Activated naive CD8-positive, alpha-beta T cell treated with anti-CD3 and anti-CD28 coated beads for 36 hours (primary cell): ENCODE data around the gene AFF2. TPM values are rescaled to one million over a fixed set of nuclear protein-coding genes. Genes with fewer than 3 reads are reported as not detected.

Source experiments
- DNase-seq: peaks from one replicate; pipeline ENCODE4 v3.0.0; 2021
- H3K27ac Mint-ChIP-seq: one replicate; pipeline ENCODE4 v1.8.0; 2022; ENCODE audit warnings: mild to moderate bottlenecking, moderate library complexity, mixed read lengths
- H3K27me3 Mint-ChIP-seq: one replicate; pipeline ENCODE4 v1.8.0; 2022; ENCODE audit warnings: mild to moderate bottlenecking, mixed read lengths
- H3K36me3 Mint-ChIP-seq: one replicate; pipeline ENCODE4 v1.8.0; 2021; ENCODE audit warnings: mild to moderate bottlenecking, mixed read lengths
- H3K4me1 Mint-ChIP-seq: one replicate; pipeline ENCODE4 v1.8.0; 2021; ENCODE audit warnings: mixed read lengths
- H3K4me3 Mint-ChIP-seq: one replicate; pipeline ENCODE4 v1.8.0; 2022; ENCODE audit warnings: mild to moderate bottlenecking, moderate library complexity, mixed read lengths
- H3K9me3 Mint-ChIP-seq: one replicate; pipeline ENCODE4 v1.8.0; 2022; ENCODE audit warnings: mixed read lengths
- total RNA-seq, 2 experiments: library from RNA; stranded (reverse); gene quantifications; one replicate each; pipeline ENCODE4 v1.2.3, GENCODE V29; 2021

Gene AFF2
- total RNA-seq, 2 experiments from 2014 or later: 1.4 to 1.7 TPM

GRCh38 chrX:148555101-148555500, 54.7 kb downstream of the AFF2 start:
- DNase-seq: no peak
- Mint-ChIP-seq H3K9me3 (no peaks in the 10 kb centered on the region), H3K4me3 (no peak overlapping the region), H3K27me3 (no peaks in the 10 kb centered on the region), H3K27ac (no peak overlapping the region), H3K36me3 (no peaks in the 10 kb centered on the region), H3K4me1 (peaks cover 6% of the 10 kb centered on the region)

GRCh38 chrX:148555571-148556243, 55.3 kb downstream of the AFF2 start:
- Mint-ChIP-seq H3K36me3 (peaks cover 1% of the 10 kb centered on the region), H3K4me1 (peaks cover 6% of the 10 kb centered on the region), H3K27me3 (no peaks in the 10 kb centered on the region), H3K4me3 (no peak overlapping the region), H3K9me3 (no peaks in the 10 kb centered on the region), H3K27ac (no peak overlapping the region)
- DNase-seq: no peak

GRCh38 chrX:148556498-148556897, 56.1 kb downstream of the AFF2 start:
- peaks cover 6% of the 10 kb centered on the region for H3K4me1 Mint-ChIP-seq
- no peaks in the 10 kb centered on the region for H3K9me3 Mint-ChIP-seq
- peaks cover 1% of the 10 kb centered on the region for H3K36me3 Mint-ChIP-seq
- DNase-seq: no peak
- H3K27me3 Mint-ChIP-seq: no peaks in the 10 kb centered on the region
- no peak overlapping the region for H3K27ac Mint-ChIP-seq
- H3K4me3 Mint-ChIP-seq: no peak overlapping the region

GRCh38 chrX:148562846-148563245, 62.4 kb downstream of the AFF2 start:
- Mint-ChIP-seq H3K9me3 (no peaks in the 10 kb centered on the region), H3K36me3 (peaks cover 1% of the 10 kb centered on the region), H3K27ac (no peak overlapping the region), H3K4me1 (no peaks in the 10 kb centered on the region), H3K4me3 (no peak overlapping the region), H3K27me3 (no peaks in the 10 kb centered on the region)
- no peak for DNase-seq

- no peak for DNase-seq
- no peaks in the 10 kb centered on the region for H3K4me1 Mint-ChIP-seq
- no peak overlapping the region for H3K27ac Mint-ChIP-seq
- no peaks in the 10 kb centered on the region for H3K9me3 Mint-ChIP-seq
- H3K27me3 Mint-ChIP-seq: no peaks in the 10 kb centered on the region
- no peak overlapping the region for H3K4me3 Mint-ChIP-seq
- H3K36me3 Mint-ChIP-seq: no peaks in the 10 kb centered on the region
Observed at GRCh38 chrX:148567229-148567628, 66.8 kb downstream of the AFF2 start.

- Mint-ChIP-seq H3K9me3 (no peaks in the 10 kb centered on the region), H3K27ac (no peak overlapping the region), H3K36me3 (no peaks in the 10 kb centered on the region), H3K4me3 (no peak overlapping the region), H3K27me3 (no peaks in the 10 kb centered on the region), H3K4me1 (no peaks in the 10 kb centered on the region)
- no peak for DNase-seq
Observed at GRCh38 chrX:148567779-148568178, 67.4 kb downstream of the AFF2 start.

- Mint-ChIP-seq H3K27me3 (no peaks in the 10 kb centered on the region), H3K9me3 (no peaks in the 10 kb centered on the region), H3K4me3 (no peak overlapping the region), H3K27ac (no peak overlapping the region), H3K36me3 (no peaks in the 10 kb centered on the region), H3K4me1 (no peaks in the 10 kb centered on the region)
- DNase-seq: no peak
Observed at GRCh38 chrX:148568763-148569162, 68.3 kb downstream of the AFF2 start.

- Mint-ChIP-seq H3K4me3 (no peak overlapping the region), H3K9me3 (no peaks in the 10 kb centered on the region), H3K4me1 (no peaks in the 10 kb centered on the region), H3K27ac (no peak overlapping the region), H3K36me3 (no peaks in the 10 kb centered on the region), H3K27me3 (no peaks in the 10 kb centered on the region)
- no peak for DNase-seq
Observed at GRCh38 chrX:148572337-148572736, 71.9 kb downstream of the AFF2 start.

GRCh38 chrX:148573119-148573518, 72.7 kb downstream of the AFF2 start:
- no peak overlapping the region for H3K27ac Mint-ChIP-seq
- DNase-seq: no peak
- H3K4me3 Mint-ChIP-seq: no peak overlapping the region
- no peaks in the 10 kb centered on the region for H3K27me3 Mint-ChIP-seq
- no peaks in the 10 kb centered on the region for H3K9me3 Mint-ChIP-seq
- H3K36me3 Mint-ChIP-seq: no peaks in the 10 kb centered on the region
- no peaks in the 10 kb centered on the region for H3K4me1 Mint-ChIP-seq

- Mint-ChIP-seq H3K27ac (no peak overlapping the region), H3K4me1 (no peaks in the 10 kb centered on the region), H3K4me3 (no peak overlapping the region), H3K36me3 (no peaks in the 10 kb centered on the region), H3K27me3 (no peaks in the 10 kb centered on the region), H3K9me3 (no peaks in the 10 kb centered on the region)
- DNase-seq: no peak
Observed at GRCh38 chrX:148574237-148574973, 74.0 kb downstream of the AFF2 start.

- Mint-ChIP-seq H3K36me3 (no peaks in the 10 kb centered on the region), H3K4me3 (no peak overlapping the region), H3K27me3 (no peaks in the 10 kb centered on the region), H3K4me1 (no peaks in the 10 kb centered on the region), H3K9me3 (no peaks in the 10 kb centered on the region), H3K27ac (no peak overlapping the region)
- no peak for DNase-seq
Observed at GRCh38 chrX:148576396-148576795, 76.0 kb downstream of the AFF2 start.

GRCh38 chrX:148577741-148578140, 77.3 kb downstream of the AFF2 start:
- H3K36me3 Mint-ChIP-seq: no peaks in the 10 kb centered on the region
- no peak for DNase-seq
- H3K4me1 Mint-ChIP-seq: no peaks in the 10 kb centered on the region
- no peak overlapping the region for H3K4me3 Mint-ChIP-seq
- no peak overlapping the region for H3K27ac Mint-ChIP-seq
- no peaks in the 10 kb centered on the region for H3K9me3 Mint-ChIP-seq
- H3K27me3 Mint-ChIP-seq: no peaks in the 10 kb centered on the region

- DNase-seq: no peak
- Mint-ChIP-seq H3K4me1 (no peaks in the 10 kb centered on the region), H3K36me3 (no peaks in the 10 kb centered on the region), H3K27me3 (no peaks in the 10 kb centered on the region), H3K4me3 (no peak overlapping the region), H3K27ac (no peak overlapping the region), H3K9me3 (no peaks in the 10 kb centered on the region)
Observed at GRCh38 chrX:148580016-148580415, 79.6 kb downstream of the AFF2 start.

GRCh38 chrX:148582353-148582752, 81.9 kb downstream of the AFF2 start:
- Mint-ChIP-seq H3K4me3 (no peak overlapping the region), H3K9me3 (no peaks in the 10 kb centered on the region), H3K4me1 (no peaks in the 10 kb centered on the region), H3K27ac (no peak overlapping the region), H3K36me3 (no peaks in the 10 kb centered on the region), H3K27me3 (no peaks in the 10 kb centered on the region)
- DNase-seq: no peak

GRCh38 chrX:148588649-148589310, 88.4 kb downstream of the AFF2 start:
- DNase-seq: no peak

More at GRCh38 chrX:148588649-148589310, 88.4 kb downstream of the AFF2 start:
- no peaks in the 10 kb centered on the region for H3K27me3 Mint-ChIP-seq
- no peak overlapping the region for H3K4me3 Mint-ChIP-seq
- H3K36me3 Mint-ChIP-seq: no peaks in the 10 kb centered on the region
- no peaks in the 10 kb centered on the region for H3K9me3 Mint-ChIP-seq
- peaks cover 3% of the 10 kb centered on the region for H3K4me1 Mint-ChIP-seq
- no peak overlapping the region for H3K27ac Mint-ChIP-seq
